NCI-H1436 (cell line): Measurements from ENCODE around the gene CDH13.

ENCODE experiments used
- DNase-seq: peaks from one replicate; lab custom pipeline; 2025; lab: John Stamatoyannopoulos, UW

The CDH13 gene

GRCh38 chr16:83682116-83682867, 1055.5 kb downstream of the CDH13 start:
- no peak for DNase-seq

- DNase-seq: no peak
Measured at GRCh38 chr16:83682868-83683235, 1056.1 kb downstream of the CDH13 start.

GRCh38 chr16:83685615-83686165, 1058.9 kb downstream of the CDH13 start:
- no peak for DNase-seq

- no peak for DNase-seq
Measured at GRCh38 chr16:83686726-83687125, 1060.0 kb downstream of the CDH13 start.

DNA sequence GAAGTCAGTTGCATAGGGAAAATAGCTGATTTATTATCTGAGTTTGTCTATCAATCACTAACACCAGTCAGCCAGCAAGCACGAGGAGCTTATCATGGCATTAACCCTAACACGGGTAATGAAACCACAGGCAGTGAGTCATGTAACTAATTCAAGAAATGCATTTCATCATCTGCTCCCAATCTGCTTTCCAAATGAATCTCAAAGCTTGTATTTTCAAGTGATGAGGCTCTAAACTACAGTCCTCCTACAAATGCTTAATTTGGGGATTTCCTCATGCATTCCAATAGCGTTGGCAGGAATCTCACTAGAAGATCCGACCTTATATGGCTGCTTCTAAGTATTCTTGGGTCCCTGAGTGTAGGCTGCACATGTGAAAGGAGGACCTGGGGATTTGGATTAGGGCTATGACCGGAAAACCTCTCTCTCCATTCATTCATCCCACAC, 1062.6 kb downstream of the CDH13 start:
- DNase-seq: no peak

- no peak for DNase-seq
Measured at GRCh38 chr16:83692224-83692623, 1065.5 kb downstream of the CDH13 start.

DNA sequence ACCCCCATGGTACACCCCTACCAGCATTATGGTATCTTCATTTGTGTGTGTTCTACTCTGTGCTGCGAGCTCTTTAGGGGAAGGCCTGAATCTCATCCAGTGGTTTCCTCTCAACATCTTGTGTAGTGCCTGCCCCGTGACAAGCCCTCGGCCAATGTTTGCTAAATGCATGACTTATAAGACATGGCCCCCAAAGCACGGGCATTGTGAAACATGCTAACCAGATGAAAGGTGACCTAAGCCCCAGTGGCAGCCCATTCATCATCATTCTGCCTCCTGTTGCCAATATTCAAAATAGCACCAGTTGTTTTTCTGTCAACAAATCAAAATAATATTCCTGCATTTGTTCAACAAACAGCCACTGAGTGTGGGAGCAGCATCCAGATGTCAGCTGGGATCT, 1072.2 kb downstream of the CDH13 start:
- DNase-seq: no peak

GRCh38 chr16:83699817-83700216, 1073.0 kb downstream of the CDH13 start:
- DNase-seq: no peak

DNA sequence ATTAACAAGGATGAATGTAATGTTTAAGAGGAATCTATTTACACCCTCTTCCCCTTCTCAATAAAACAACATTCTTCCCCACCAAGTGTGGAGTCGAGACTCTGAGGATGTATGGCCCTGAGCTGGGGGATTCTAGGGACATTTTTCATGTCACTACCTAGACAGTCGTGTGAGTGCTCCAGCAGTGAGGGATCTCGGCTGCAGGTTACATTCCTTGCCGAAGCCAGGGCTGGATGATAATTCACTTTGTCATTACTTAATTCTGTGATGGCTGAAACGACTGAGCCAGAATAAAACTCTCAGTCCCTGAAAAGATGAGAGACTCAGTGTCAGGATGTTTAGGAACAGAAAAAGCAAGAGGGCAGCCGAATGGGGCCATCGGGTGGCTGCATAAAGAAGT, 1074.1 kb downstream of the CDH13 start:
- DNase-seq: no peak

DNA sequence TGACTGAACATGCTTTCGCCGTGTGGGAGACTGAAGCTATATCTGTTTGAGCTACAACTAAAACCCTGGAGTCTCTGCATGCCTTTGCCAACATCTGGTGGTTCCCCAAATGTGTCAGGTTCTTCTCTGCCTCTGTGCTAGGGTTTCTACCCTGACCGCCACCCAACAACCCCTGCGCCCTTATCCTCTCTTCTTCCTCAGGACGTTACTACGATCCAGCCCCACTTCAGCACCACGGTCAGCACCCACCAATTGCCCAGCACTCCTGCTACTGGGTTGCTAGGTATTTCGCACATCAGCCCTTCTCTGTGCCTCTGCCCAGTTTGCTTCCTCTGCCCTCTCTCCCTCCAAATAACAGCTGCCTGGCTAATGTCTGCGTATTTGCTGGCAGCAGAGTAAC, 1074.7 kb downstream of the CDH13 start:
- DNase-seq: no peak

GRCh38 chr16:83704656-83705055, 1077.9 kb downstream of the CDH13 start:
- no peak for DNase-seq

- DNase-seq: no peak
Measured at GRCh38 chr16:83705856-83706255, 1079.1 kb downstream of the CDH13 start.

DNA sequence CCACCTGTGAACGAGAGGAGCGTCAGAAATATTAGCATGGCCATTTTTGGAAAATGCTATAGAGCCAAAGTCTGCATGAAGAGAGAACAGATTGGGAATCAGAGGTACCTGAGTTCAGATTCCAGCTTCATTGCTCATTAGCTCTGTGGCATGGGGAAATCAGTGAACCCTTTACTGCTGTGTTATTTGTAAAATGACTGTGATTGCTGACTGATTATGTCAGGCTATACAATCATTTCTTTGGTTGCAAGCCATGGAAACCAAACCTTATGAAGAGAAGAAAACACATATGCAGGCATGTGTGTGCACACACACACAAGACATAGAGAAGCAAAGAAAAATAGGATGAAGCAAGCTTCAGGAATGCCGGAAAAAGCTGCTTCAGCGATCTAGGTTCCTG, 1079.6 kb downstream of the CDH13 start:
- DNase-seq: no peak

DNA sequence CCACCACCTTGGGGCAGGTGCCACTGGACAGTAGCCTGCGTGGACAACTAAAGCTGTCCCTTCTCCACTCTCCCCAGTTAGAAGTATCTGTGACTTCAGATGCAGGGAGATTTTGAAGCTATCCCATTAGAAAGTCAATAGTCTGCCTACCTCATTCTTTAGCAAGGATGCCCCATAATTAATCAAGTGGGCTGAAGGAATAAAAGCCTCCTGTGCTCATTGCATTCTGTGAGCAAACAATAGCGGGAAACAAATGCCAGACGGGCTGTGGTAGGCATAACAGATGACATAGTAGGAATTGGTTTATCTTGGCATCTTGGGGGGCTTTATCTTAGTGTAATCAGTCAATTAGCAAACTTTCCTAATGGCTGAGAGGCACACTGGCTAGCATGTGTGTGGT, 1084.3 kb downstream of the CDH13 start:
- no peak for DNase-seq

GRCh38 chr16:83713597-83713996, 1086.8 kb downstream of the CDH13 start:
- DNase-seq: no peak

GRCh38 chr16:83714286-83714685, 1087.5 kb downstream of the CDH13 start:
- no peak for DNase-seq

GRCh38 chr16:83715217-83715920, 1088.6 kb downstream of the CDH13 start:
- DNase-seq: no peak

DNA sequence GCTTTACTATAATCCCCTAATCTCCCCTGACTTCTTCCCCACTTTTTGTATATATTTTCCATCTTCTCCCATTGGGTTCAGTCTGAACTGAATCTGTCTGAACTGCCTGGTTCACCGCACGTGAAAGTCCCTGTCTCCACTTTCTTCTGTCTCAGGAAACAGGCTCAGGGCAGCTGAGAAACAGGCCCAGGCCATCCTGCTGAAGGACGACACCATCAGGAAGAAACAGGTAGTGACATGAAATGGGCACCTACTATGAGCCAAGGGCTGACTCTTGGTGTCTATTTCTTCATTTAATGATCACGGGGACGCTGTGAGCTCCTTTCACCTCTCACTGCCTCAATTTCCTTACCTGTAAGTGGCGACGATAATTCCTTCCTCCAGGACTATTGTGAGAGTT, 1090.5 kb downstream of the CDH13 start:
- no peak for DNase-seq

DNA sequence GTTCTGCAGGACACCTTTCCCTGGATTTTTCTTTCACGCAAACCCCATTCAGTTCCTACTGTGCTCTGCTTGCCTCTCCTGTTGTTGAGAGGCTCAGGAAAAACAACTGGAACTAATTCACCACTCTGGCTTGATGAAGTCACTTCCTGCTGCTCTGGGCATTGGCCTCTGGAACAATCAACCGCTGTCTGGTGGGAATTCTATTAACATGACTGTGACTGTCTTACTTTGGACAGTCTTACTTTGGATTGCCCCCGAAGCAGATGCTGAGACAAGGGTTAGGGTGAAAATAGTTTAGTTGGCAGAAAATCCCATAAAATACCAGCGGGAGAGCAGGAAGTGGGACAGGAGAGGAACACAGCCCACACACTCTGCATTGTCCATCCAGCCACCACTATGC, 1091.0 kb downstream of the CDH13 start:
- no peak for DNase-seq

- DNase-seq: no peak
Measured at GRCh38 chr16:83720213-83720612, 1093.4 kb downstream of the CDH13 start.

DNA sequence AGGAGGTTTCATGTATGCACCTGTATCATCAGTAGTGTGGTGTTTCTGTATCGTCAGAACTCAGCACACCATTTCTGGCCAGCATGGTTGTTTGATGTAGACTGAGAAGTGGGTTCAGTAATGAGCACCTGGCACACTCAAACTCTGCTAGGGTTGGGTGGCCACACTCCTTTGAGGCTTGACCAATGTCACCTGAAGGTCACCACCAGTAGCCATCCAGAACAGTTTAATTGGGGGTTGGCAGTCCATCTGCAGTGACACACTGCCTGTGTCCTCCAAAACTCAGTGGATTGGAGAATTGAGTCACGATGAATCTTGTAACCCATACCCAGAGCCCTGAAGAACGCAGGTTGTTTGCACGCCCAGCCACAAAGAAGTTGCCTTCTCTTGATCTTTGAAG, 1094.2 kb downstream of the CDH13 start:
- no peak for DNase-seq

- no peak for DNase-seq
Measured at GRCh38 chr16:83721676-83722075, 1094.9 kb downstream of the CDH13 start.

GRCh38 chr16:83722456-83723183, 1095.9 kb downstream of the CDH13 start:
- no peak for DNase-seq
